Stimulated activated CD8-positive, alpha-beta memory T cell treated with anti-CD3 and anti-CD28 coated beads, Interleukin-7, amount 100 ng/mL, for 1 hour (primary cell): ENCODE data around the gene CDKAL1.

ENCODE experiments used
- DNase-seq, 2 donors: peaks; one replicate each; pipeline ENCODE4 v3.0.0-alpha.2; 2020; ENCODE audit warnings: low read depth in 2 of 2

CDKAL1 gene

DNA sequence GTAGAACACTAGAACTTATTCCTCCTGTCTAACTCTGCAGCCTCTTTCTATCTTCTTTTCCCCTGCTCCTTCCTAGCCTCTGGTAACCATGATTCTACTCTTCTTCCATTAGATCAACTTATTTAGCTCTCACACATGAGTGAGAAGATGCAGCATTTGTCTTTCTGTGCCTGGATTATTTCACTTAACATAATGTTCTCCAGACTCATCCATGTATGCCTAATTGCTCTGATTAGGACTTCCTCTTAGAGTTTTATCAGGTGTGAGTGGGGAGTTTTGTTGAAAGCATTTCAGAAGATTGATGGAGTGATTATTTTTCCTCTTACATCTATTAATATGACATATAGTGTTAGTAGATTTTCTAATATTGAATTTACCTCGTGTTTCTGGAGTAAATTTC lies 140.4 kb downstream of the CDKAL1 start:
- no peak for DNase-seq

DNA sequence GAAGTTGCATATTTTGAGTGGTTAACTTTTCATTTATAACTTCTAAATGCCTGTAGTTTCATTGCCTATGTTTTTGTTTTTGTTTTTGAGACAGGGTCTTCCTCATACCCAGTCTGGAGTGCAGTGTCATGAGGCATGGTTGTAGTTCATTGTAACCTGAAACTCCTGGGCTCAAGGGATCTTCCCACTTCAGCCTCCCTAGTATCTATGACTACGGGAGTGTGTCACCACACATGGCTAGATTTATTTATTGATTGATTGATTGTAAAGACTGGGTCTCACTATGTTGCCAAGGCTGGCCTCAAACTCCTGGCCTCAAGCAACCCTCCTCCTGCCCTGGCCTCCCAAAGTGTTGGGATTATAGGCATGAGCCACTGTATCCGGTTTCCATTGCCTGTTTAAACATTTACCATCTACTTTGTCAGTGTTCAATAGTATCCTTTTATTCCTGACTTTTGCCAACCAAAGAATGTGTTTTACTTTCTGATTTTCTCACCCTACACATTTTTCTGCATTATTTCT lies 144.6 kb downstream of the CDKAL1 start:
- no peak for DNase-seq

DNA sequence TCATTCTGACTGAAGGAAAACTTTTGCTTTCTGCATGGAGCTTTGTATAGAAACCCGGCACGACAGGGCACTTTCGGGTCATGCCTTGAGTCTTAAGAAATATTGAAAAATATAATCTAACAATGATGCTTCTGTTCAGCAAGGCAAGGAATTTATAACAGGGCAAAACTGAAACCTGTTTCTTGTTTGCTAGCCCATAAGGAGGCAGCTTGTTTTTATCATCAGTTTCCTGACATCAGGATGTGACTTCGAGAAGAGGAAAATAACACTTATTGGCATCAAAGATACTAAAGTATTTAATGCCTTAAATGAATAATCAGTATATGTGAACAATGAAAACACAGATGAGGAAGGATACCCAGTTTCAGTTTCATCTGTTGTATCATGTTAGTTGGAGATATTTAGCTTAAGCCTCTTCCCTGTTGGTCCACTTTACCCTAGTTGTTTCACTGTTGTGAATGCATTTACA lies 146.5 kb downstream of the CDKAL1 start:
- no peak for DNase-seq

DNA sequence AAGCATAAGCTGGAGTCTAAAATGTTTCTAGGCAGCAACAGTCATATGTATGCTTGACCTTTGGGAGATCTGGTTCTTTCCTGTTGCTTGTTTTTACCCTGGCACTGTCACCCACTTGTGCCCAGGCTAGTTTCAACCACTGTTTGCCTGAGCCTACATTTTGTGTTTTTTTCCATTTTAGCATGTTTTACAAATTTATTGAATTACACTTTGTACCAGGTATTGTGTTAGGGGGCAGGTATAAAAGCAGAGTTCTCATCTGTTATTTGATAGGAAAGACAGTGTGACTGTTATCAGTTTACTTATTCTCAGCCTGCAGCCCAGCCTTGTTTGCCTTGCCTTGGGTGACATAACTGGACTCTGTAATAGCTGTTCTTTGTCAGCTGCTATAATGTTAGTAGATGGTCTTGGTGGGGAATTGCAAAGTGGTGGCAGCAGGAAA lies 147.0 kb downstream of the CDKAL1 start:
- no peak for DNase-seq

DNA sequence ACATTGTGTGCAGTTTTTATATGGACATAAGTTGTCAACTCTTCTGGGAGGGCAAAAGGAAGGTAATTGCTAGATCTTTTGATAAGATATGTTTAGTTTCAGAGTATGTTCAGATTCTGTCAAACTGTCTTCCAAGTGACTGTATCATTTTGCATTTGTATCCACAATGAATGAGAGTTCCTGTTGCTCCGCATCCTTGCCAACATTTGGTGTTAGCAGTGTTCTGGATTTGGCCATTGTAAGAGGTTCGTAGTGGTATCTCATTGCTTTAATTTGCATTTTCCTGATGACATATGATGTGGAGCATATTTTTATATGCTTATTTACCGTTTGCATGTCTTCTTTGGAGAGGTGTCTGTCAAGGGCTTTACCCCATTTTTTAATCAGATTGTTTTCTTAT lies 150.2 kb downstream of the CDKAL1 start:
- DNase-seq = no peak

DNA sequence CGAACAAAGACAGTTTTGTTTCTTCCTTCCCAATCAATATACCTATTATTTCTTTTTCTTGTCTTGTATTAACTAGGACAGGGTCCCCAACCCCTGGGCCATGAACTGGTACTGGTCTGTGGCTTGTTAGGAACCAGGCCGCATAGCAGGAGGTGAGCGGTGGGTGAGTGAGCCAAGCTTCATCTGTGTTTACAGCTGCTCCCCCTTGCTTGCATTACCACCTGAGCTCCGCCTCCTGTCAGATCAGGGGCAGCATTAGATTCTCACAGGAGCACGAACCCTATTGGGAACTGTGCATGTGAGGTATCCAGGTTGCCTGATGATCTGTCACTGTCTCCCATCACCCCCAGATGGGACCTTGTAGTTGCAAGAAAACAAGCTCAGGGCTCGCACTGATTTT lies 151.9 kb downstream of the CDKAL1 start:
- DNase-seq = no peak

DNA sequence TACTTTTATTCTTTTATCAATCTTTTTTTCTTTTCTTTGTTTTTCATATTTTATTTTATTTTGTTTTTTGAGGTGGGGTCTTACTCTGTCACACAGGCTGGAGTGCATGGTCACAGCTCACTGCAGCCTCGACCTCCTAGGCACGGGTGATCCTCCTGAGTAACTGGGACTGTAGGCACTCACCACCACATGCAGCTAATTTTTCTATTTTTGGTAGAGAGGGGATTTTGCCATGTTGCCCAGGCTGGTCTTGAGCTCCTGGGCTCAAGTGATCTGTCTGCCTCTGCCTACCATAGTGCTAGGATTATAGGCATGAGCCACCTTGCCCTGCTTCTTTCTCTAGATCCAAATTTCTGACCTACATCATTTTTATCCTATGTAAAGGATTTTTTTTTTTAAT lies 153.2 kb downstream of the CDKAL1 start:
- no peak for DNase-seq

DNA sequence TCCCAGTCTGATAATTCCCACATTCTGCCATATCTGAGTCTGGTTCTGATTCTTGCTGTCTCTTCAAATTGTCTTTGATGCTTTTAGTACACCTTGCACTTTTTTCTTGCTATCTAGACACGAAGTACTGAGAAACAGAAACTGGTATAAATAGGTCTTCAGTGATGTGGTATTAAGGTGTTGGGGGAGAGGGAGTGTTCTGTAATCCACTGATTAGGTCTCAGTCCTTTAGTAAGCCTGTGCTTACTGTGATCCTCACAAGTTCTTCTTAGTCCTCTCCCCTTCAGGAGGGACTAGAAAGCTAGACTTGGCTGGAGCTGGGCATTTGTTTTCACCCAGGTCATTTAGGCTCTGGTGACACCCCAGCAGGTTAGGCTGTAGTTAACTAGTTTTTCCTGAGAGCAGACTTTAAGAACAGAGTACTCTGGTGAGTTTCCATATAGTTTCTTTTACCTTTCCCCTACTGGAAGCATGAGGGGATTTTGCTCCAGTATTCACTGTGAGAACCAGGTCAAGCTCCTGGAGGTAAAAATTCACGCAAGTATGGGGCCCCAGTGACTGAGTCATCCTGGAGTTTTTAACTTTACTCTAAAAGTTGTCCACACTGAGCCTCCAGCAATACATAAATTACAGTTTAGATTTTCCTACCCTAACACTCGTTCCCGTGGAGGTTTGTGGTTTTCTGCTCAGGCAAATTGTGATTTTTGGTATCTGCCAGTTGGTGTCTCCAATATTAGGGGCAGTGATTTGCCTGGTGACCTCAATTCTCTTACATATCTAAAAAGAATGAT lies 154.6 kb downstream of the CDKAL1 start:
- DNase-seq = no peak

DNA sequence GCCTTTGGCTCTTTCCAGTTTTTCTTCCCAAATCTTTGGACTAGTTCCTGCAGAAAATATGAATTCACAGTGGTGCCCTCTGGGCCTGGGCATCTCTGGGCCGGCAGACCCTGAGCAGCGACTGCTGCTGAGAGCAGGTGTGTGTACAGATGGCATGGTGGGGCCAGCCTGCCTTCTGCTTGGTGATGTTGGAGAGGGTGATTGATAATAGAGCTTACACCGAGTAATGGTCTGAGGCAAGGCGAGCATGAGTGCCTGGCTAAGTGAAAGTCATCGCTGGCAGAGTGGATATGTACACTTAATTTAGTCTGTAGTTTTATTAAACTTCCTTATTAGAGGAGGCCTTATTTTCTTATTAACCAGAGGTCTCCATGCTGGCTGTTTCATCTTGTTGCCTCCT lies 156.9 kb downstream of the CDKAL1 start:
- no peak for DNase-seq

DNA sequence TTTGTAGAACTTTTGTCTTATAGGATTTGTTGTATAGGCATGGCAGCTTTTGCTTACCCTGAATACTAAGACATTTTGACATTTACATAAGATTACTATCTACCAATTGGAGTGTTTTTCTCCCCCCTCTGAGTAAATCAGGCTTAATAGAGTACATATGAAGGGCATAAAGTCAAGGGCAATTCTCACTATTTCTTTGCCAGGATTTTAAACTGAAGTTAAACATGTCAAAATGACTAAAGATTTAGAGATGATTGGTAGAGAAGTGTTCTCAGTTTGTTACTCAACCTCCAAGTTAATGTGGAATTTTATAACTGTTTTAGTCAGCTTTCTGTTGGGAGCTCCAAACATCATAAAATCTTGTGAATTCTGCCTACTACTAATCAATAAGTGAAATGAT lies 157.8 kb downstream of the CDKAL1 start:
- DNase-seq = no peak

DNA sequence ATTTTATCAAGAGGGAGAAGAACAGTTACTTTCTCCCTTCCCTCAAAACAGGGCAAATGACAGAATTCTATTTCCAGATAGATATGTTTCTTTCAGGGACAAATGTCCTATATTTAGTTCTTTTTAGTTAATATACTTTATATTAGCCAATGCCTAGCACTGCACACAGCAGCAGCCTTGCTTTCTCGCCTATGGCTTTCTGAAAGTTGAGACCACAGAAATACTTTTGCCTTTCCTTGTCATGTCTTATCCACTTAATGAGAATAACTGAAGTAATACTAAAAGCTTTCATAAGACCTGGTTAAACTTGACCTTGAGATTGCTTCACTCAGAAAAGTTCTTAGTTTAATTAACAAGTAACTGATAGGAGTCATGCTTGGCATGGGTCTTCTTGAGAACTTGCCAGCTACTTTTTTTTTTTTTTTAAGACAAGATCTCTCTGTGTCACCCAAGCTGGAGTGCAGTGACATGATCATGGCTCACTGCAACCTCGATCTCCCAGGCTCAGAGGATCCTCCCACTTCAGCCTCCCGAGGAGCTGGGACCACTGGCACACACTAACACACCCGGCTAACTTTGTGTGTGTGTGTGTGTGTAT lies 159.3 kb downstream of the CDKAL1 start:
- DNase-seq = no peak

DNA sequence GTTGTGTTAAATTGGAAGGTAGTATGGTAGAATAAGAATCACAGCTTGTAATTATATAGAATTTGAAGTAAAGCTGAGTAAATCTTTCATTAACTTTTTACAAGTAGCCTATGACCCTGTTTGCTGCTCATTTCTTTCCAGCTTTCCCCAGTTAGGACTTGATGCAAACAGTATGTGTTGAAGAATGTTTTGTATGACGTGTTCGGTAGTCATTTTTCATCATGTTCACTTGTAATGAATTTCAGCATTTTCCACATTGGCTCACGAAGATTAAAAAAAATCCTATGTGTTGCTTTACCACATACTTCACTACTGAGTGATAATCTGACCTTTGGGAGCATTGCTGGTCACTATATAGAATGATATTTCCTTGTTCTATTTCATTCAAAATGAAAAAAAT lies 162.4 kb downstream of the CDKAL1 start:
- no peak for DNase-seq

DNA sequence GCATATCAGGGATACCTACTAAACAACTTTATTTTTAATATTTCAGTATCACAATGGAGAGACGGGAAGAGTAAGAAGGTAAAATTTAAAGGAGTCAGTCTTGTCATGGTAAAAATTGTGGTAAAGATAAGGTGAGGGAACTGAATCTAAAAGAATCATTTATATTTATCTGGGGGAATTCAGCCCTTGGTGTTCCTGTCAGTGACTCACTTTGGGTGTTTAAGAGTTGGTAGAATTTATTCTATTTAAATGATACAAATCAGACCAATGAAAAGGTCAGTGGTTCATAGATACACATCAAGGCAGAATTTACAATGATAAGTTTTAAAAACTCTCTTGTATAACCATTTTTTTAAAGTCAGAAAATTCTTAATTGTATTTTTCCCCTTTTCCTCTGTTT lies 164.4 kb downstream of the CDKAL1 start:
- no peak for DNase-seq

DNA sequence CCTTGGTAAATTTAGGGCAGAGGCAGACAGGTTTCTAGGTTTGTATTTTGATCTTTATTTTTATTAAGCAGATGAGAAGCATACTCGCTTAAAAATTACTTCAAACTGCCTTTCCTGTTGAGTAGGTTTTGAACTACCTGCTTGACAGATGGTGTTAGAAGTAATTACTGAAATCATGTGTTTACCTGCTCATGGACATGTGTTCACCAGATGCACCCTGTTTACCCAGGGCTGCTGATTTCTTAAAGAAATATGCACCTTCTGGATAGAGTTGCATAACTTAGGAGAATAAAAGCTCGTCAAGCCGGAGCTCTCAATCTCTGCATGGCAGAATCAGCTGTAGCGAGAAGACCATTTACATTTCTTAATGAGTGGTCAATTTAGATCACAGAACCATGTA lies 165.1 kb downstream of the CDKAL1 start:
- no peak for DNase-seq

DNA sequence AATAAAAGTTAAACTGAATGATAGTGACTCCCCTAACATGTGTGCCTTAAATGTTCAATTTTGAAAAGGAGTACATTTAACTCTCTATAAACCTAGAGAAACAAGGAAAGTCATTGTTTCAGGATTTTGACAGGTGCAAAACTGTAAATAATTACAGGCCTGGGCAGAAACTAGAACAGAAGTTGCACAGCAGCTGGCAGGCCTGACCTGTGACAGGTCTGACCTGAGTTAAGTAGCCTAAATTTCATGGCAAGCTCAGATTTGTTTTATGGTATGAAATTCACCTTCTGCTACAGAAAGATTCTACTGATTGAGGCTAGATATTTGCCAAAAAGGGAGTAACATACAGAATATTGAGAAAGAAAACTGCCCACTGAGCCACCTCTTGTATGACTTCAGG lies 166.1 kb downstream of the CDKAL1 start:
- no peak for DNase-seq

DNA sequence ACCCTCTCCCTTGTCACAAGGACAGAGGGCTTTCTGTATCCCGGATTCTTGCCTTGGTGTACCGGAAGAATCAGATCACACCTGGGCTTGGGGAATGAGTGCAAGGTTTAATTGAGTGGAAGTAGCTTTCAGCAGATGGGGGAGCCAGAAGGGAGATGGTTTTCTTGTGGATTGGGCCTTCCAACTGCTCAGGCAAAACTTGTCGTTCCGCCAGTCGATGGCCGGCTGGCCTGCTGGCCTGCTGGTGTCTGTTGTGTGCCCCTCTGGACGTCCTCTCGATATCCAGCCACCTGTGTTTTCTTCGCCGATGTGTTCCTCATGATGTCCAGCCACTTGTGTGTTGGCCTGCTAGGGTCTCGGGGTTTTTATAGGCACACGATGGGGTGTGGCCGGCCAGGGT lies 168.1 kb downstream of the CDKAL1 start:
- no peak for DNase-seq

DNA sequence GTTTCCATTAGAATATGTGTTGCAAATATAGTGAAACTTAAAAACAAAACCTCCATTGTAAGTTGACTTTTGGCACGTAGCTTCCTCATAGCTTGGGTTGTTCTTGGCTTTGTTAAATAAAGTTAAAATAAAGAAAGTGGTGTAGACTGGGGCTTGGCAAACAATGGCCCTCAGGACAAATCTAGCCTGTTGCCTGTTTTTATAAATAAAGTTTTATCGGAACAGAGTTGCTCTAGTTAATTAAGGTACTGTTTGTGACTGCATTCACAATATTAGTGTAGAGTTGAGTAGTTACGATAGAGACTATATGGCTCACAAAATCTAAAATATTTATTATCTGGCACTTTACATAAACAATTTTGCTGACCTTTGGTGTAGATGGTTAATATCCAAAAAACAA lies 168.8 kb downstream of the CDKAL1 start:
- DNase-seq = no peak

DNA sequence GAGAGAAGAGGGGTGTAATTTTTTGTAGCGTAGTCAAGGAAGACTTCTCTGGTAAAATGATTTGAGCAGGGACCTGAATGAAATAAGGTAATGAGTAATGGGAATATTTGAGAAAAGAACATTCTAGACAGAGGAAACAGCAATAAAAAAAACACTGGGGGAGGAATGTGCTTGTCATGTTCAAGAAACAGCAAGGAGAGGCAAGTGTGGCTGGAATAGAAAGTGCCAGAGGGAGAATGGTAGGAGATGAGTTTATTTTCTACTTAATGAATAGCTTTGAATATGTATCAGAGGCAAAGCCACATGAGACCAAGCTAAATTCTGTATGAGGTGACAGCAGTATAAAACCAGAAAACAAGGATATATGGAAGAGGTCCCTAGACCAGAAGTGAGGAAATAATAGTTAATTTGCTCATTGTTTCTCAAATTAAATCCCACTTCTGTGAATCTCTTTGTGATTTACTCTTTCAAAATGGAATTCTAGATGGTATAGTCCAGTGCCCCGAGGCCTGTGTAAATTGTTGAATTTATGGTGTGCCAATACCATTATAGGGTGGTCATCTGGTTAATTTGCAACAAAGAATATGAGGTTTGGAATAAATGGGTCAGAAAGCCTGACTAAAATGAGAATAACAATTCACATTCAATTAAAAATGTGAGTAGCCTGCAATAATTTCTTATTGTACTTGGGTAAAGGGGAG lies 170.2 kb downstream of the CDKAL1 start:
- no peak for DNase-seq

DNA sequence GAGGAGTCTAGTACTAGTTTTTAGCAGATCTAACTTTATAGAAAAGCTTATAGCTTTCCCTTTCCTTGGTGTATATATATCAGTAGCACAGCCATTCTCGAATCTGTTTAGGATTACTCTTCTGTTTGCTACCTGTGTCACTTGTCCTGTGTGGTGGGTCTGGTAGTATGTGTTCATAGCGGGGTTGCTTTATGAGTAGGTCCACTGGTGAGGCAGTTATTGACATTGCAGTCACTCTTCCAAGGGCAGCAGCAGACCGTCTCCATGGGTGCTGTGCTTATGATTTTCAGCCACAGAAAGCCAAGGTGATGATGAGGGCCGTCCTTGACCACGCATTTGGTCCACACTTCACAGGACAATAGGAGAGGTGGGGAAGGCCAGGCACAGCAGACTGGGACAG lies 171.5 kb downstream of the CDKAL1 start:
- DNase-seq = no peak

DNA sequence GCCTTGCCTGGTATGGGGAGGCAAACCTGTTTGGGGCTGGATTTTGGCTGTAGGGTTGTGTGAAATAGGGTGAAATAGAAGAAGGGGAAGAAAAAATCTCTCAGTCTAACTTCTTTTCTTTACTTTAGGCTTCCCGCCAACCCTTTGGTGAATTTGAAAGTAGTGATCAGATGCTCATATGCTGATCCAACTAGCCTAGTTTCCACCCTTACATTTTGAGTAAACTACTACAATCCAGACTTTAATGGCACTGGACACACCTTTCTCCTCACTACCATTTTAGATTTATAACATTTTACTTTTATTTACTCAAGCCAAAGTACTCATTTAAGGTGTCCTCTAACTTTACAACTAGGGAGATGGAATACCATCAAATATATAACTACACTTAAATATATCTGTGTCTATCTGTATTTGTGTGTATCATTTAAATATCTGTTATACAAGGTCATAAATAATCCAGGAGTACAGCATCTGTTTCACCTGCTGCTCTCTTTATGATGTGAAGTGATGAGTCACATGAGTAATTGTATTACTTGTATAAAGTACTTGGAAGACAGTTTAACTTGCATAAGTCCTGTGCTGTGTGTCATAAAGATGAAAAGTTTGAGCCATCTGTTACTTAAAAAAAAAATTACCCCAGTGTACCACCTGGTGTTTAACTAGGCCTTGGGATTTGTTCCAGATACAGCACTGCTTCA lies 172.1 kb downstream of the CDKAL1 start:
- DNase-seq = no peak

DNA sequence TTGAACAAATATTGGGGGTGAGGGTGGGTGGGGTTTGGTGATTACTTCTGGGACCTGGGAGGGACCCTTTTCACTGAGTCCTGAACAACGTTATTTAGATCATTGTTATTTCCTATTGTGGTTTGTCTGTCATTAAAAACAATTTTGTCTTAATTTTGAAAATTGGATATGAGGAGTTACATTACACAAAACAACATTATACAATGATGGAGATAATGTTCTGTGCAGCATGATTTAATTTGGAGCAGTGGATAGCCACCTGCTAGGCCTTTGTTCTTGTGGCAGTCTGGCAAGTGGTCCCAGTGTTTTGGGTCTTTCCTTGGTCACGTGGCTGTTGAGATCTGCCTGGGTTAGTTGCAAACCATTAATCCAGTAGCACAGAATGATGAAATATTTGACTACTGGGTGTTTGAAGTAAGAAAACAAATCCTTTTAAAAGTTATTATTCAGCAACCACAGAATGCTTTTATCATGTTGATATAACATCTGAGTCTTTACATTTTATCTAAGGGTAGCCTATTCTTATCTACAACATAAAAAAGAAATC lies 172.8 kb downstream of the CDKAL1 start:
- no peak for DNase-seq

DNA sequence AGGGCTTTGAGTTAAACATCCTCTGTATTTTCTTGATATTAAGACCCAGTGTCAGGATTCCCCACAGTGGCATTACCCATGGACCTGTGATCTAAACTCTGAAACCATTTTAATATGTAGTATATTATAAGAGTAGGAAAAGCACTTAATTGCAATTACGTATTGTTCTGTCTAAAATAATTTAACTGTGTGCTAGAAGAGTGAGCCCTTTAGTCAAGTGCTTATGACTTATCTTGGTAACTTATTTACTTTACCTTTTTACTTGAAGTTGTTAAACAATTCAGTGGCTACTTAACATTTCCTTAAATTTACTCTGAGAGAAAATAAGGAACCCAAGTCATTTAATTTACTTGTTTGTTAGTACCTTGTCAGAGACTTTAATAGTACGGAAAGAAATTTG lies 173.6 kb downstream of the CDKAL1 start:
- DNase-seq = no peak
